NCI-H1092 (cell line): Measurements from ENCODE around the gene ZSCAN29.

Source experiments
- DNase-seq: peaks from one replicate; lab custom pipeline; 2025; lab: John Stamatoyannopoulos, UW

The ZSCAN29 gene

DNA sequence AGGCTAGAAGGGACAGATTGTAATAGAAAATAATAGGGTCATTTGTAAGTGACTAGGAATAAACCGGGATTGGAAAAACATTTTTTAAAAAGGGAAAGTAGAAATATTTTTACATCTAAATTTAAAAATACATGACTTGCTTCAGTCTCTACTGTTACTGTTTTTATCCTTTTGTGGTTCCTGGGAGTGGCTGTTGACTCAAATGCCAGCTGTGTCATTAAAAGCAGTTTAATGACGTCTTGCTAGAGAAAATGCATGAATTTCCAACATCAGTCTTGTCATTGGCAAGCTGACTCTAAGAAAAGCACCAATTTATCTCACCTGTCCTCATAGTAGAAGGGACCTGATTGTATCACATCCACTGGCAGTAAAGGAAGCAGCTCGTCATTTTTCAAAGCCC lies 23.7 kb downstream of the ZSCAN29 start:
- no peak for DNase-seq

DNA sequence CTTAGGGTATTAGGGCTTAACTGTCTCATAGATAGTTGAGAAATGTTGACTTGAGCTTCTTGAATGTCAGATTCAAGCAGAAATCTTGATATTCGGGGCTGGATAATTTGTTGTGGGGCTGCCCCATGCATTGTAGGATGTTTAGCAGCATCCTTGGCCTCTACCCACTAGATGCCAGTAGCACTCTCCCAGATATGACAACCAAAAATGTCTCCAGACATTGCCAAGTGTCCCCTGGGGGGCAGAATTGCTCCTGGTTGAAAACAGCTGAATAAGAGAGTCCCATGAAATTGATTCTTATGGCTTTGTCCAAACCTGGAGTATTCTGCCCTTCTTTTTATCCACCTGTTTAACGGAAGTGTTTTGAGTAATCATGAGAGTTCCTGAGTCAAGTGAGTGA lies 24.5 kb downstream of the ZSCAN29 start:
- no peak for DNase-seq

DNA sequence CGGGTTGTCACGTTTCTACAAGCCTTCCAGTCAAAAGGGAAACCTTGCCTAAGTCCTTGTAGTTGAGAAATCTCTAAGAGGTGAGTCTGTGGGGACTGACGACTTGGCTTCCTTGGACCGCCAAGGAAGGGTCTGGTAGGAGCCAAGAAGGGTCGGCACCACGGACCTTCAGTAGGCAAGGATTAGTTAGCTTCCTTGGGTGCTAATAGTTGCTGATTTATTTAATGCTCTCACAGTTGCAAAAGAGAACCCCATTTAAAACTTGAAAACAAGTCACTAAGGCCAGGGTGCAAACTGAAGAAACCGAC lies 40.1 kb downstream of the ZSCAN29 start:
- DNase-seq, result no peak

DNA sequence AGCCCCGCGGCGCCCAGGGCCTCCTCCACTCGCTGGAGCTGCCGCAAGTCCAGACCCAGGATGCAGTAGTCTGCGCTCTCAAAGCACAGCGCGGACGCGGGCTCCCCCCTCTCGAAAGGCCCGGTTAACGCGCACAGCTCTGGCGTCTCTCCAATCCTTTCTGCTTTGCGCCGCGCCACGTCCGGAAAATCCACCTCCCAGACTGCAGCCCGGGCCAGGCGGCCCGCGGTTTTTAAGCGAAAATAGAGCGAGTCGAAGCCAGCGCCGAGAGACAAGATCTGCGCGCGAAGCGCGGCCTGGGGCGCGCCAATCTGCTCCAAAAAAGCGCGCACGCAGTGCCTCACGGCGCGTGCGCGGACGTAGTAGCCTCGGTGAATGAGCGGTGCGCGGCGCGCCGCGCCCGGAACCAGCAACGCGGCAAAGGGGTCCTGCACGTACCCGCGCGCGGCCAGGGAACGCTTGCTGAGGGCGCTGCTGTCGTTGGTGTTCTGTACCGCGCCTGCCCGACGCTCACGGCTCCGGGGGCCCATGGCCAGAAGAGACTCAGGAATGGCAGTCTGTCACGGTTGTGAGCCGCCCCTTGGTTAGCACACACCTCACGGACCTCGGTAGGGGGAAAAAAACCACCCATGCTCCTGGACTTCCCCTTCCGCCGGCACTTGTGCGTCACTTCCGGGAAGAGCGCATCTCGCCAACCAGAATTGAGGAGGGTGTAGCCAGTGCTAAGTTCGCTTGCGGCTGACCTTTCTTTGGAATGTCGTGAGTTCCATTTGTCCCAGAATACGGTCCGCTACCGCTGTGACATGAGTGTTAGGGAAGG lies 40.7 kb downstream of the ZSCAN29 start, which contains the start of gene LCMT2:
Gene LCMT2 (minus strand): TSS at position 614 of the 820 bp plus-strand sequence. CDS start 84 bp downstream, at position 530.
- DNase-seq, result peak; percentile 82

DNA sequence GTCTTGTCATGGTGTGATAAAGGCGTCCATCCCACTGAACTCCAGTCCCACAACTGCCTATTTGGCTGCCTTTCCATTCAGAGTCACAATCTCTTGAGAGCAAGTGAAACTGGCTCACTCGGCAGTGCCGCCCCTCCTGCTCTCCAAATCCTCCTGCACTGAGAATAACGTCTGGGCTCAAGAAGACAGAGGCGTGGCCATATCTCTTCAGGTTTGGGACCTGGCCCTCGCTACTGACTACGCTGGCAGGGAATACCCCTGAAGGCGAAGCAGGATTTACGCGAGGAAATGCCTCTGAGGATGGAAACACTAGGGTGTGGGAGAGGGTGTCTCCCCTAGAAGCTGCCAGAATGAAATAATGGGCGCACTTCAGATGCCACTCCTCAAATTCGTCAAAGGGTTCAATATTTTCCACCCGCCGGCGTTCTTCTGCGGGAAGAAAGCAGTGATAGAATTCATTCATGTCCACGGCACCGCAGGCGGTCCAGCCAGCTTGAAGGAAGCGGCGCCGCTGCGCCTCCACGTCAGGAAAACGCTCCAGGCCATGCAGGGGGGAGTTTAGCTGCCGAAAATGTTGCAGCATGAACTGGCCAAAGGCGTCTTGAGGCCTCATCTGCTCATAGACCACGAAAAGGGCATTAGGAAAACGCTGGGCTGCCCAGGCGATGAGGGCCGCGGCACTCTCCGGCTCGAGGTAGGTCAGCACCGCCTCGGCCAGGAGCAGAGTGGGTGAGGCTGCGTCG lies 41.5 kb downstream of the ZSCAN29 start:
- no peak for DNase-seq

DNA sequence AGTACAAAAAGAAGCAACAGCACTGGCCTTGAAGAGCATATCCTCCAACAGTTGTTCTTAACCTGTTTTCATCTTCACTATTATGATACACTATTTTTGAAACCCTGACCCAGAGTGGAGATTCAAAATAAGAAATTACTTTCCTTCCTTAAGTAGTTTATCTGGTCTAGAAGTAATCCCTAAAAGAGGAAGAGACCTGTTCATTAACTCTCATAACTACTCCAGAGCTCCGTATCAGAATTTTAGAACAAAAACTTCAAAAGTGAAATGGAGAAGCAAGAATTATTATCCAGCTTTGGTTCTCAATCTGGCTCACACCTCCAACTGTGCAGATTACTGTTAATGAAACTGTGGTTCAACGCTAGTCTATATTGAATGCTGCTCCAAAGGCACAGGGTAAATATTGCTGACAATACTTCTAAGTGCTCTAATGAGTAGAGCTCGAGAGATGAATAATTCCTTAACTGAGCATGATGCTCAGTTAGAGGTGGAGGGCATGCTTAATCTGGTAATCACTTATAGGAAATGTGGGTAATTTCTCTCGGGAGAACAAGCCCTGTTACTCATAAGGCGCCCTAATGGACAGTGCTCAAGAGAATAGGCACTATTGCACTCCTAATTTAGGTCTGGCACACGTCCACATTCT lies 45.7 kb downstream of the ZSCAN29 start:
- no peak for DNase-seq

DNA sequence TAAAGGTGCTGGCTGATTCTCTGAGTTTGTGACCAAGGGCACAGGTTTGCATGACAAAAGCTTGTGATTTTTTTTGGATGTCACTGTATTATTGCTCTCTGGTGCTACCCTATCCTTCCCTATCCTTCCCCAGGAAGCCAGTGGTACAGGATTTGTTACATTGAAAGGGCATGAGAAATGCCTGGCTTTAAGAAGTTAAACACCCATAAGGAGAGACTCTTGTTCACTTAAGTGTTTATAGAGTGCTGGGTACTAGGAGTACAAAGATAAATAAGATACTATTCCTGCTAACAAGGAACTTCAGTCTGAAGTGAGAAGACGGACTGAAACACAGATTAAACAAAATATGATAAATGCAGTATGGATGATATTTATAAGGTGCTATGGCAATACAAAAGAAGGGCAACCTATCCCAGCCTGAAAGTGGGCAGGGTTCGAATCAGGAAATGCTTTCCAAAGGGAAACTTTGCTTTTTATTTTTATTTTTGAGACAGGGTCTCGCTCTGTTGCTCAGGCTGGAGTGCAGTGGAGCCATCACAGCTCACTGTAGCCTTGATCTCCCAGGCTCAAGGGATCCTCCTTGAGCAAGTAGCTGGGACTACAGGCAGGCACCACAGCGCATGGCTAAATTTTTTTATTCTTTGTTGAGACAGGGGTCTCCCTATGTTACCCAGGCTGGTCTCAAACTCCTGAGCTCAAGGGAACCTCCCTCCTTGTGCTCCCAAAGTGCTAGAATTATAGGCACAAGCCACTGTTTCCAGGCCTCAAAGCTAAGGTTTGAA lies 51.7 kb downstream of the ZSCAN29 start:
- no peak for DNase-seq

DNA sequence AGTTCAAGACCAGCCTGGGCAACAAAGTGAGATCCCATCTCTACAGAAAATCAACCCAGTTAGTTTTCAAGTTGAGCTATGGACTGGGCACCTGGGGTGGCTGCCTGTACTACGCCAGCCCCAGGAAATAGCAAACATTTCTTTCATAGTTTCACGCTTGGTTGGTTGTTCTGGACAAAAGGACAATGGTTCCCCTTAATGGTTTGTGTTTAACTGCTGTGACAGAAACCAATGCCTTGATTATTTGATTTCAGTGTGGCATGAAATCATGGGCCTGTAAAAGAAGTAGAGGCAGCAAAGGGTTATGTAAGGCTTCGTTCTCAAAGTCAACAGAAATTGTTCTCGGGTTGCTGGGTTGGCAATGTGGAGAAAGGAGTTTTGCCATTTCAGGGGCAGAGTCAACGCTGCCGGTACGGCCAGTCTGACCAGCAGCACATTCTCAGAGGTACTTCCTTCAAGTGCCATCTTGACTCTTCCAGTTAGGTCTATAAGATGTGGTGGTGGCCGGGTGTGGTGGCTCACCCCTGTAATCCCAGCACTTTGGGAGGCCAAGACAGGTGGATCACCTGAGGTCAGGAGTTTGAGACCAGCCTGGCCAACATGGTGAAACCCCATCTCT lies 53.2 kb downstream of the ZSCAN29 start:
- no peak for DNase-seq

DNA sequence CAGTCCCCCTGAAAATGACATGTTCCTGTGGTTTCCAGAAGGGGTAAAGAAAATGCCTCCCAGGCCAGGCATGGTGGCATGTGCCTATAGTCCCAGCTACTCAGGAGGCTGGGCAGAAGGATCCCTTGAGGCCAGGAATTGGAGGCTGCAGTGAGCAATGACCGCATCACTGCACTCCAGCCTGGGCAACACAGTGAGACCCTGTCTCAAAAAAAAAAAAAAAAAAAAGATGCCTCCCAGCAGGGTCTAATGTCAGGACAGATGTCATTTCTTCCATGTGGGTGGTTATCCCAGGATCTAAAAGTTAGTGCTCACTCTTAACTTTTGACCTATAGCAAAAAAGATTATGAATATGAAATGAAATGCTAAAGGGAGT lies 53.9 kb downstream of the ZSCAN29 start:
- DNase-seq, result no peak

DNA sequence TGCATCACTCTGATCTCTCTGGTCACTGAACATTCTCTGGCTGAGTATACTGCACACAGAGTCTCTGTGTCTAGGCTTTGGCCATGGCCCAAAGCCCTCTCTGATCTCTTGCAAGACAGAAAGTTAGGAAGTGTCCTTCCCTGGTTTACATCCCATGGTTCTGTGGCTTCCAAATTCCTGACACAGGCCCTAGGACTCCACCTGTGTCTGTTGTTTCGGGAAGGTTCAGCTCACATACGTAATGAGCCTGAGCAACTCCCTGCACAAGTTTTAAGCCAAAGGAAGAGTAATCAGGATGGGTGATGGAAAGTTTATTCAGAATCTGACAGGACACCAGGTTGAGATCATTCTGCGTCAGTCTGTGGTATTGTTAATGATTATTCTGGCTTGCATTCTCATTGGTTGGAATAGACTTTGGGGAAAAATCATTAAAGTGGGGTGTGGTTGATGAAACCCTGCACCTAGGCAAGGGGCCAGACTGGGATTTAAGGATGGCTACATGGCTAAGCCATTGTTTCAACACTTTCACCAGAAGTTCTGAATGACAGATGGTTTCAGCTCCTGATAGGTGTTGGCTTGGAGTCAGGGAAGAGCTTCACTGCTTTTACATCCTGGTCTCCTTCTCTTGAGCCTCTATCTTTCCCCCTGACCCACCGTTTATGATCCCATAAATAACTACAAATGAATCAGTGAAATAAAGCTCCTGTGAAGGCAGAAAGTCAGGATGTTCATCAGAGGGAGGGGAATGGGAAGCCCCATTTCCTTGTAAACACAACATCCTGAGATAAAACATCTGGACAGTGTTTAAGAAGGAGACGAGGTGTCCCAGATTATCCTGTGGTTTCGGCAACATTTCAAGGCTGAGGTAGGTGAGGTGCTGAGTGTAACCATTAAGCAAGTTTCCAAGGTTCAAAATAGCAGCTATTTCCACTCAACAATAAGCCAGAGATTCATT lies 54.5 kb downstream of the ZSCAN29 start:
- no peak for DNase-seq

DNA sequence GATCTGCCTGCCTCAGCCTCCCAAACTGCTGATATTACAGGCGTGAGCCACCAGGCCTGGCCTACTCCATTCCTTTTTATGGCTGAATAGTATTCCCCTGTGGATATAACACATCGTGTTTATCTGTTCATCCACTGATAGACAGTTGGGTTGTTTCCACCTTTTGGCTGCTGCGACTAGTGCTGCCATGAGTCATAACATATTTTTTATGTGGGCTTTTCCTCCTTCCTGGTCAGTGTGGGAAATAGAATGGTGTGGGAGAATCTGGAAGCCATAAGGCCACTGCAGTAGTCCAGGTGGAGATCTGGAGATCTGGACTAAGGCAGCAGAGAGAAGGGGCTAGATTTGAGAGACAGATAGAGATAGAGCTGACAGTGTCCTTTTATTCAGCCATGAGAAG lies 56.7 kb downstream of the ZSCAN29 start:
- no peak for DNase-seq

DNA sequence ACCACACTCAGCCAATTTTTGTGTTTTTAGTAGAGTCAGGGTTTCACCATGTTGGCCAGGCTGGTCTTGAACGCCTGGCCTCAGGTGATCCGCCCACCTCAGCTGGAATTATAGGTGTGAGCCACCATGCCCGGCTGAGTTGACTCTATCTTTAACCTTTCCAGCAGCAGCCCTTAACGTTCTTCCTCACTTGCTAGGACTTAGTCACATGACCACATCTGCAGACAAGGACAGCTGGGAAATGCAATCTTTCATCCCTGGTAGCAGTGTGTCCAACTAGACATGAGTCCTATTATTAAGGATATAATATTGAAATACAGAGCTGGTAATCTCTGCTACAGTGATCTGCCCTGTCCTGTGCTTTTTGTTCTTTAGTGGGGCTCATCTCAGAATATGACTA lies 58.5 kb downstream of the ZSCAN29 start:
- DNase-seq, result no peak
